ENCODE data around the gene TNFRSF4. TPM values are rescaled to one million over a fixed set of nuclear protein-coding genes. Genes with fewer than 3 reads are reported as not detected.

The TNFRSF4 gene
- total and polyA plus RNA-seq, 2 donors (not counting 1 experiment from before 2014, with no cell fraction given), result 0.63 to 1.8 TPM

DNA sequence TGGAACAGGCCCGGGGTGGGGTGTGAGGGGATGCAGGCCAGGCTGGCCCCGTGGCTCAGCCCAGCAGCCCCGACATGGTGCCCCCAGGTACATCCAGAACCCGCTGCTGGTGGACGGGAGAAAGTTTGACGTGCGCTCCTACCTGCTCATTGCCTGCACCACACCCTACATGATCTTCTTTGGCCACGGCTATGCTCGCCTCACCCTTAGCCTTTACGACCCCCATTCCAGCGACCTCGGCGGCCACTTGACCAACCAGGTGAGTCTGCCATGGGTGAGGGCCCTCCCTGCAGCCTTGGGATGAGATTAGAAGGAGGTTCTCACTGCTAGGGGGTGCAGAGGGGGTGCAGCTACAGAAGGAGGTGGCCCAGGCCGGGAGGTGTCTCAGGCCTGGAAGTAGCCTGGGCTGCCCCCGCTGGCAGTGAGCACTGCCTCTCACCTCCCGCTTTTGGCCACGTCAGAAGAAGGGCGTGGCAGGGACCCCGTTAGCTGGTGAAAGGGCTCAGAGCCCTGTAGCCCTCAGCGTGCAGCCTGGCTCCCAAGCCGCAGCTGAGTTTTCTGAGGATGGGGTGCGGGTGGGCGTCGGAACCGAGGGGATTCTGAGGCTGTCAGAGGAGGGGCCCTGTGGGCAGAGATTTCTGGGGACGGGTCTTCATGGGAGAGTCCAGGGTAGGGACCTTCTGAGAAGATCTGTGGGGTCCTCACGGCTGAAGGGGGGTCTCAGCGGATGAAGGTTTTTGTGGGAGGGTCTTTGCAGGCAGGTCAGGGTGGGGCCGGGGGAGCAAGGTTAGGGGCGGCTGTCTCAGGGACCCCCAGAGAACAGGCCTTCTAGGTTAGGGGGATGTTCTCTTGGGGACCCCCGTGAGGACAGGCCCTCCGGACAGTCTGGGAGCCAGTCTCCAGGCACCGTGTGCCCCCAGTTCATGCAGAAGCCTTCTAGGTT is 29.8 kb downstream of the TNFRSF4 start:
- no peak overlapping the region for H3K4me3 Mint-ChIP-seq
- no peak overlapping the region for H3K4me3 ChIP-seq (ENCODE audit: control extremely low read depth in 1 of 5, extremely low read depth in 1 of 5, insufficient read depth in 1 of 5, low read depth in 2 of 5, low read length in 4 of 5)
- H3K36me3 ChIP-seq (replicated peaks in 1 of 2; ENCODE audit: control extremely low read depth in 1 of 2, control insufficient read depth in 1 of 2, extremely low read depth in 1 of 2, insufficient read depth in 2 of 2, low read length in 1 of 2), result no peaks in the 10 kb centered on the region
- H3K4me1 Mint-ChIP-seq, result peaks cover 17% of the 10 kb centered on the region
- H3K4me2 ChIP-seq (replicated peaks; ENCODE audit: low read depth, low read length, poor library complexity, severe bottlenecking), result no peak overlapping the region
- H3K27me3 ChIP-seq (replicated peaks in 1 of 4; ENCODE audit: control extremely low read depth in 1 of 4, control insufficient read depth in 3 of 4, insufficient read depth in 4 of 4, low read length in 3 of 4), result peaks cover 0 to 28% (median 9%) of the 10 kb centered on the region in 4 experiments
- ATAC-seq (ENCODE audit: low read depth), result no peak
- H4K20me1 ChIP-seq (ENCODE audit: control insufficient read depth, insufficient read depth, low read length, poor library complexity, severe bottlenecking), result no peaks in the 10 kb centered on the region
- no peak overlapping the region for H3K27ac Mint-ChIP-seq
- H3K4me1 ChIP-seq (ENCODE audit: control insufficient read depth in 2 of 2, insufficient read depth in 2 of 2, low read length in 2 of 2), result peaks cover 4 to 11% of the 10 kb centered on the region in 2 donors
- ChIA-PET CTCF (no interaction called here), POLR2A (no interaction called here)
- no peak overlapping the region for H3K9ac ChIP-seq (ENCODE audit: low read length)
- H3K27me3 Mint-ChIP-seq, result peaks cover 14% of the 10 kb centered on the region
- H3K79me2 ChIP-seq (ENCODE audit: control insufficient read depth, insufficient read depth, low read length), result no peaks in the 10 kb centered on the region
- H3K27ac ChIP-seq (ENCODE audit: low read length in 2 of 2), result no peak overlapping the region
- no peaks in the 10 kb centered on the region for H3K9me3 Mint-ChIP-seq (ENCODE audit: insufficient read depth)
- whole genome bisulfite sequencing (ENCODE audit: insufficient coverage), result 95% methylated on average over 24 of the region's 33 CpGs
- H2AFZ ChIP-seq (ENCODE audit: insufficient read depth, low read depth, low read length, poor library complexity, severe bottlenecking), result no peak overlapping the region
- DNase-seq, result no peak
- H3K9me3 ChIP-seq (ENCODE audit: control extremely low read depth in 1 of 3, control insufficient read depth in 2 of 3, insufficient read depth in 1 of 3, low read length in 2 of 3), result peaks cover 0 to 3% (median 0%) of the 10 kb centered on the region in 3 donors
- intact Hi-C loops (cut with micrococcal nuclease), result no loop called here
- TF ChIP-seq, protein P1, sequence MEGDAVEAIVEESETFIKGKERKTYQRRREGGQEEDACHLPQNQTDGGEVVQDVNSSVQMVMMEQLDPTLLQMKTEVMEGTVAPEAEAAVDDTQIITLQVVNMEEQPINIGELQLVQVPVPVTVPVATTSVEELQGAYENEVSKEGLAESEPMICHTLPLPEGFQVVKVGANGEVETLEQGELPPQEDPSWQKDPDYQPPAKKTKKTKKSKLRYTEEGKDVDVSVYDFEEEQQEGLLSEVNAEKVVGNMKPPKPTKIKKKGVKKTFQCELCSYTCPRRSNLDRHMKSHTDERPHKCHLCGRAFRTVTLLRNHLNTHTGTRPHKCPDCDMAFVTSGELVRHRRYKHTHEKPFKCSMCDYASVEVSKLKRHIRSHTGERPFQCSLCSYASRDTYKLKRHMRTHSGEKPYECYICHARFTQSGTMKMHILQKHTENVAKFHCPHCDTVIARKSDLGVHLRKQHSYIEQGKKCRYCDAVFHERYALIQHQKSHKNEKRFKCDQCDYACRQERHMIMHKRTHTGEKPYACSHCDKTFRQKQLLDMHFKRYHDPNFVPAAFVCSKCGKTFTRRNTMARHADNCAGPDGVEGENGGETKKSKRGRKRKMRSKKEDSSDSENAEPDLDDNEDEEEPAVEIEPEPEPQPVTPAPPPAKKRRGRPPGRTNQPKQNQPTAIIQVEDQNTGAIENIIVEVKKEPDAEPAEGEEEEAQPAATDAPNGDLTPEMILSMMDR (IDR thresholded peaks at IDR 0.05), result no peak
- no peak for TF ChIP-seq EZH2 (IDR thresholded peaks at IDR 0.05; ENCODE audit: borderline replicate concordance, insufficient read depth, low read depth, low read length, poor library complexity, severe bottlenecking)

DNA sequence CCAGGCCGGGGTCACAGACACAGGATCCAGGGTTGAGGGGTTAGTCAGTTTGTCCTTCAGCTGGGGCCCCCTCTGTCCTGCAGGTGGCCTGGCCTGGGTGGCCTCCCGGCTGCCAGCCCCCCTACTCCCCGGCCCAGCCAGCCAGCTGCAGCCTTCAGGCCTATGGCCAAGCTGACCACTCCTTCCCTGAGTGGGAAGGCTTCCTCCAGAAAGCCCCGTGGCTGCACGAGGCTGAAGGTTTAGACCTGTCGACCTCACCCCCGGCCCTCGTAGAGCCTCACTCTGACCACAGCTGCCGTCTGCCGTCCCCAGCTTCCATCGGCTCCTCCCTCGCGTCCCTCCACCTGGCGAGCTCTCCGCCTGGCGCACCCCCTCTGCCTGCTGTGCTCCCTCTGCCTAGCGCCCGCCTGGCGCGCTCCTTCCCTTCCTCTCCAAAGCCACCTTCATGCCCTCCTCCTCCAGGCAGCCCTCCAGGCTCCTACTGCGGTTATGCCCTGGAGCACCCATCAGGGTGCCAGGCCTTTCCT is 30.7 kb downstream of the TNFRSF4 start:
- 79% methylated on average over 20 of the region's 21 CpGs for WGBS (ENCODE audit: insufficient coverage)
- CTCF ChIA-PET, result no interaction called here

More for the DNA sequence above, 30.7 kb downstream of the TNFRSF4 start:
- H3K4me1 ChIP-seq (ENCODE audit: control insufficient read depth in 2 of 2, insufficient read depth in 2 of 2, low read length in 2 of 2), result peaks cover 8 to 15% of the 10 kb centered on the region in 2 donors
- H3K4me2 ChIP-seq (replicated peaks; ENCODE audit: low read depth, low read length, poor library complexity, severe bottlenecking), result no peak overlapping the region
- H3K9me3 ChIP-seq (ENCODE audit: control extremely low read depth in 1 of 3, control insufficient read depth in 2 of 3, insufficient read depth in 1 of 3, low read length in 2 of 3), result peaks cover 0 to 3% (median 0%) of the 10 kb centered on the region in 3 donors
- no peak overlapping the region for H3K4me3 ChIP-seq (ENCODE audit: control extremely low read depth in 1 of 5, extremely low read depth in 1 of 5, insufficient read depth in 1 of 5, low read depth in 2 of 5, low read length in 4 of 5)
- DNase-seq, result no peak
- H3K4me1 Mint-ChIP-seq, result peaks cover 17% of the 10 kb centered on the region
- intact Hi-C loops (cut with micrococcal nuclease), result no loop called here
- no peaks in the 10 kb centered on the region for H4K20me1 ChIP-seq (ENCODE audit: control insufficient read depth, insufficient read depth, low read length, poor library complexity, severe bottlenecking)
- no peaks in the 10 kb centered on the region for H3K79me2 ChIP-seq (ENCODE audit: control insufficient read depth, insufficient read depth, low read length)
- no peak overlapping the region for H2AFZ ChIP-seq (ENCODE audit: insufficient read depth, low read depth, low read length, poor library complexity, severe bottlenecking)
- no peaks in the 10 kb centered on the region for H3K36me3 ChIP-seq (replicated peaks in 1 of 2; ENCODE audit: control extremely low read depth in 1 of 2, control insufficient read depth in 1 of 2, extremely low read depth in 1 of 2, insufficient read depth in 2 of 2, low read length in 1 of 2)
- no peaks in the 10 kb centered on the region for H3K9me3 Mint-ChIP-seq (ENCODE audit: insufficient read depth)
- ATAC-seq (ENCODE audit: low read depth), result no peak
- TF ChIP-seq, protein P1 (IDR thresholded peaks at IDR 0.05), result no peak
- TF ChIP-seq EZH2 (IDR thresholded peaks at IDR 0.05; ENCODE audit: borderline replicate concordance, insufficient read depth, low read depth, low read length, poor library complexity, severe bottlenecking), result no peak
- peak overlapping the region; percentile 65 for H3K27ac Mint-ChIP-seq
- POLR2A ChIA-PET, result no interaction called here
- H3K9ac ChIP-seq (ENCODE audit: low read length), result no peak overlapping the region
- peaks cover 0 to 35% (median 12%) of the 10 kb centered on the region in 4 experiments for H3K27me3 ChIP-seq (replicated peaks in 1 of 4; ENCODE audit: control extremely low read depth in 1 of 4, control insufficient read depth in 3 of 4, insufficient read depth in 4 of 4, low read length in 3 of 4)
- H3K27me3 Mint-ChIP-seq, result peaks cover 12% of the 10 kb centered on the region
- H3K27ac ChIP-seq (ENCODE audit: low read length in 2 of 2), result no peak overlapping the region
- H3K4me3 Mint-ChIP-seq, result no peak overlapping the region
